ENCODE measurements around the gene RAB38.

The RAB38 gene

DNA sequence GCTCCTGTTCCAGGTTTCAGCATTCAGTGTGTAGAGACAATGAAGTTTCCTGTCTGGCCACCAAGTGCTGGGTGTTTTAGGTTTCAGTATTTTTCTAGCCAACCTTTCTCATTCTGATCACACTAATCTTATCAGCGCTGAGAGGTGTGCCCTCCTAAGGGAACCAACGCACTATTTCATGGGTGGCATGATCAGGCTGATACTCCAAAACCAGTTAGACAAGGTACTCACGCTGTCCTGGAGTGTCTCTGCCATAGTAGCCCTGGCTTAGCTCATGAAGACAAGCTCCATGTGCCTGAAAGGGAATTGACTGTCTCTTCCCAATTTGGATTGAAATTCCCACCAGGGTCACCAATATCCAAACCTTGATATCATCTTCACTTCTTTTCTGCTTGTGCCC lies 8.0 kb upstream of the RAB38 start:
- no peak overlapping the region for H3K4me3 ChIP-seq (ENCODE audit: low read length)
- no peak for DNase-seq (ENCODE audit: low read depth)
- TF ChIP-seq, protein P1, sequence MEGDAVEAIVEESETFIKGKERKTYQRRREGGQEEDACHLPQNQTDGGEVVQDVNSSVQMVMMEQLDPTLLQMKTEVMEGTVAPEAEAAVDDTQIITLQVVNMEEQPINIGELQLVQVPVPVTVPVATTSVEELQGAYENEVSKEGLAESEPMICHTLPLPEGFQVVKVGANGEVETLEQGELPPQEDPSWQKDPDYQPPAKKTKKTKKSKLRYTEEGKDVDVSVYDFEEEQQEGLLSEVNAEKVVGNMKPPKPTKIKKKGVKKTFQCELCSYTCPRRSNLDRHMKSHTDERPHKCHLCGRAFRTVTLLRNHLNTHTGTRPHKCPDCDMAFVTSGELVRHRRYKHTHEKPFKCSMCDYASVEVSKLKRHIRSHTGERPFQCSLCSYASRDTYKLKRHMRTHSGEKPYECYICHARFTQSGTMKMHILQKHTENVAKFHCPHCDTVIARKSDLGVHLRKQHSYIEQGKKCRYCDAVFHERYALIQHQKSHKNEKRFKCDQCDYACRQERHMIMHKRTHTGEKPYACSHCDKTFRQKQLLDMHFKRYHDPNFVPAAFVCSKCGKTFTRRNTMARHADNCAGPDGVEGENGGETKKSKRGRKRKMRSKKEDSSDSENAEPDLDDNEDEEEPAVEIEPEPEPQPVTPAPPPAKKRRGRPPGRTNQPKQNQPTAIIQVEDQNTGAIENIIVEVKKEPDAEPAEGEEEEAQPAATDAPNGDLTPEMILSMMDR (conservative IDR thresholded peaks at IDR 0.05; ENCODE audit: low read depth, low read length) = no peak

DNA sequence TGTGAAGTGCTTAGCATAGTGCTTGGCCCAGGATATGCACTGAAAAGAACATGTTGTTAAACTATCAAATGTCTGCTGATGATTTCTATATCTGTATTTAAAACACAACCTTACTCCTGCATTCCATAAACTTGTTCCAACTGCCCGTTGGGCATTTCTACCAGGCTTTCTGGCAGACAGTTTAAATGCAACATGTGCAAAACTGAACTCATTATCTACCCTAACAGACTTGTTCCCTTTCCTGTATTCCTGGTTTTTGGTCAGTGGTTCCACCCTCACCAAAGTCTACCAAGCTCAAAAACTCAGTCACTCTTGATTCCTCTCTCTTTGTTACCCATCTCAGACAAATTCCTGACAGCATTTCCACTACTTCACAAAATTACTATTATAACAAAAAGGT lies 6.5 kb upstream of the RAB38 start:
- TF ChIP-seq, protein P1 (conservative IDR thresholded peaks at IDR 0.05; ENCODE audit: low read depth, low read length) = no peak
- DNase-seq (ENCODE audit: low read depth) = no peak
- no peak overlapping the region for H3K4me3 ChIP-seq (ENCODE audit: low read length)

DNA sequence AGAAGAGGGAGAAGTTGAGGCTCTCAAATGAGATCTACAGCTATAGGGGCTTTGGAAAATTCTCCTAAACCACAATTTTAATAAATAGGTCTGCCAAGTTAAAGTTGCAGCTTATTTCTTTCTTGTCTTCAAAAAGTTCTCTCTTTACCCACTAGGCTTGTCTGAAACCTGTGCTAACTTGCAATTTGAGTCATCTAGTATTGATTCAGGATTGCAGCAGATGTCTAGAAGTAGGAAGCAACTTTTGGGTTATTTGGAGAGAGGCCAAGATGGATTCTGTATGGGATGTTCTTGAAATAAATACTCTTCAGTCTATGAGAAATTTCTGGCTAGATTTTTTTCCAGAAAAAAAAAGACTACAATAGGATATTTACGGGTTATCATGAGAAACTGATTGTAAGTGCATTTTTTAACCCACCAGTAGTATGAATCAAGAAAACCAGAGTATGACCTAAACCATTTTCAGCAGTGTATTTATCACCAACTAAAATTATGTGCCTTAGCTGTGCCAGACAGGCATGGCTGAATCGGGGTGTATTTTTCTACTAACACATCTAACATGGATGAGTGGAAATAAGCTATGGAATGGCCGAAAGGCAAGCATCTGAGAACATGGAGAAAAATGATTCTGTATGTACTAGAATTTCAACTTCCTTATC lies 4.9 kb upstream of the RAB38 start:
- no peak overlapping the region for H3K4me3 ChIP-seq (ENCODE audit: low read length)
- DNase-seq (ENCODE audit: low read depth) = no peak
- TF ChIP-seq, protein P1 (conservative IDR thresholded peaks at IDR 0.05; ENCODE audit: low read depth, low read length) = no peak

DNA sequence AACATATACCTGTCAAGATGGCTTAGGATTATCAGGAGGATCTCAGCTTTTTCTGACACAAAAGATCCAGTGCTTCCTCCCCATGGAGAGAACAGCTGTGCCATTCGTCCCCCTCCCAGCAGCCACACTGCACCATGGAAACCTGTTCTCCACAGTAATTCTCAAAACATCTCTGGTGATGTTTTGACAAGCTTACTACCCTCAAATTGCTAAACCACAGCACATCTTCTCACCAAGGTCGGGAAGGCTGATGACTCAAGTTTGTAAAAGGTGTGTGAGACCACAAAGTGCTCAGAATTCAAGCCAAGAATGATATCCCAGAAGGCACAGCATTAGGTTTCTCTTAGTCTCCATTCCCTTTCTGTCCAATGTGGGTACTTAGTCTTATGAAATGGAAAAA lies 3.9 kb upstream of the RAB38 start:
- no peak for DNase-seq (ENCODE audit: low read depth)
- TF ChIP-seq, protein P1 (conservative IDR thresholded peaks at IDR 0.05; ENCODE audit: low read depth, low read length) = no peak
- no peak overlapping the region for H3K4me3 ChIP-seq (ENCODE audit: low read length)

DNA sequence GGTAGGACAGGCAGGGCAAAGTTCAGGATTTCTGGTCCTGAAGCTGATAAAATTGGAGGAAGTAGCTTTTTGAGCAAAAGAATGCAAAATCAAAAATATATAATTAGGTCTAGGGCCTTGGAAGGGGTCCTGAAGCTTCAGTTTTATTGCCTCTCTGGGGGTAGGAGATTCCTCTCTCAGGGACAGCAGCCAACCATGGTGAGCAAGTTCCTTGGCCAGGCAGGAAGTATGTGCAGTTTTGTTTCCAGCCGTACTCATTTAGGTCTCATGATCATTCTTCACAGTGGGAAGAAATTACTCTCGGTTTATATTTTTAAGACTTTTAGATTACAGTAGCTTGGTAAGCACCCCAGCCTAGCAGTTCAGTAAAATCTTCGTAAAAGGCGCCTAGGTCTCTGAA lies 2.9 kb upstream of the RAB38 start:
- TF ChIP-seq, protein P1 (conservative IDR thresholded peaks at IDR 0.05; ENCODE audit: low read depth, low read length) = no peak
- no peak overlapping the region for H3K4me3 ChIP-seq (ENCODE audit: low read length)
- DNase-seq (ENCODE audit: low read depth) = no peak

DNA sequence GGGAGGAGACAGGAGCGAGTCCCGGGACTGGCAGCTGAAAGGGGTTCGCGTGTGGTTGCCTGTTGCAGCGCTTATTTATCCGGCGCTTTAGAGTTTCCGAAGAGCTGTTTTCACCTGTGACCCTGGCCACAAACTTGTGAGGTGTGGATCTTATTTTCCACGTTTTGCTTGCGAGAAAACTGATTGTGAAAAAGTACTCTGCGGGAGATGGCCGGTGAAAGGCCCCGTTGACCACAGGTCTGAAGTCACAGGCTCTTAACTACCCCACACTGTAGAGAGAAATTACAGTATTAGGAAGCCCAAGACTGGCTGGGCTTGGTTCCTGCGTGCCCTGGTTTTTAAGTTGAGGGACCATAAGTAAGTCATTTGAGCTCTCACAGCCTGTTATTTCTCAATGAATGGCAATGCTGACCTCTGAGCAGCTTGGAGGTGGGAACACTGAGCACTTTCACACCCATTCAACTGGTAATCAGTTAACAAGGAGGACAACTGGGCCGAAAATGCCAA lies 379 bp upstream of the RAB38 start:
- TF ChIP-seq, protein P1 (conservative IDR thresholded peaks at IDR 0.05; ENCODE audit: low read depth, low read length) = no peak
- DNase-seq (ENCODE audit: low read depth) = no peak
- H3K4me3 ChIP-seq (ENCODE audit: low read length) = peak overlapping the region; percentile 72

DNA sequence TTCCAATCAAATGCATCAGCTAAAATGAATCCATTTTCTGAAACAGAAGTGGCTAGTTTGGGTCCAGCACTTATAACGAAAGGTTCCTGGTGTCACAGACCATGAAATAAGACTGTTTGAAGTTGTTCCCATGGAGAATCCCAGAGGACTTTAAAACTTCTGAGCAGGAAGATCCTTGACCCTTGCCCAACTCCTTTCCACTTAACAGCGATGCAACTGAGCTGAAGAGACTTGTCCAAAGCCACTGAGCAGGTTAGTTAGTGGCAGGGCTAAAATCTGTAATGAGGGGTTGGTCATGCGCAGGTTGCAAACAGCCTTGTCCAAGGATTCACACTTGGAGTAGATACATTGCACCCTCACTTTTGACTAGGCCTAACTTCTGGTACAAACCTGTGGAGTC lies 1.3 kb downstream of the RAB38 start:
- peak overlapping the region; percentile 72 for H3K4me3 ChIP-seq (ENCODE audit: low read length)
- TF ChIP-seq, protein P1 (conservative IDR thresholded peaks at IDR 0.05; ENCODE audit: low read depth, low read length) = no peak
- DNase-seq (ENCODE audit: low read depth) = no peak
